Fibroblast of peridontal ligament (primary cell): ENCODE data around the gene ATP8B3.
"Not testable (repeated sequence)": the region's sequence is repeated elsewhere in the genome, so short reads cannot be mapped to it uniquely, and the experiment has no call there.

Source experiments
- DNase-seq: peaks from one replicate; pipeline ENCODE4 v3.0.0-alpha.2; 2010; ENCODE audit errors: extremely low read depth

Gene ATP8B3

GRCh38 chr19:1797313-1797712 is 14.8 kb downstream of the ATP8B3 start:
- not testable (repeated sequence) for DNase-seq

- DNase-seq = no peak
Measured at GRCh38 chr19:1796395-1797142, 15.5 kb downstream of the ATP8B3 start.

- DNase-seq = no peak
Measured at GRCh38 chr19:1794424-1795172, 17.5 kb downstream of the ATP8B3 start.

GRCh38 chr19:1791879-1792278 is 20.2 kb downstream of the ATP8B3 start:
- DNase-seq = no peak

DNA sequence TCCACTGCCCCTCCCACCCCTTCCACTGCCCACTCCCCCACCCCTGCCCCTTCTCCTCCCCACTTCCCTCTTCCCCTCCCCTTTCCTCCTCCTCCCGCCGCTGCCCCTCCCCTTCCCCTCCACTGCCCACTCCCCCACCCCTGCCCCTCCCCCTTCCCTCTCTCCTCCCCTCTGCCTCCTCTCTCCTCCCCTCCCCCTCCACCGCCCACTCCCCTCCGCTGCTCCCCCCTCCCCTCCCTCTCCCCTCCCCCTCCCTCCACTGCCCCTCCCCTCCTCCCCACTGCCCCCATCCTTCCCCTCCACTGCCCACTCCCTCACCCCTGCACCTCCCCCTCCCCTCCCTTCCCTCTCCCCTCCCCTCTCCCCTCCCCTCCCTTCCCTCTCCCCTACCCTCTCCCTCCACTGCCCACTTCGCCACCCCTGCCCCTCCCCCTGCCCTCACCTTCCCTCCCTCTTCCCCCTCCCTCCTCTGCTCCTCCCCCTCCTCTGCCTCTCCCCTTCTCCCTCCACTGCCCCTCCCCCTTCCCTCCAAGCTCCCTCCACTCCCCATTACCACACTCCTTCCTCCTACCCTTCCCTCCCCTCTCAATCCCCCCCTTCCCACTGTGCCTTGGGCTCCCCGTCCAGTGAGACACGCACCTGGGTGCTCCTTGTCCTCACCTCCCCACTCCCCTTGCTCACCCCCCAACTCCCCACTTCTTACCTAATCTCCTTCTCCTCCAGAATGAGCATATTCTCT is 21.9 kb downstream of the ATP8B3 start:
- DNase-seq = no peak

GRCh38 chr19:1789261-1790041 is 22.6 kb downstream of the ATP8B3 start:
- no peak for DNase-seq

DNA sequence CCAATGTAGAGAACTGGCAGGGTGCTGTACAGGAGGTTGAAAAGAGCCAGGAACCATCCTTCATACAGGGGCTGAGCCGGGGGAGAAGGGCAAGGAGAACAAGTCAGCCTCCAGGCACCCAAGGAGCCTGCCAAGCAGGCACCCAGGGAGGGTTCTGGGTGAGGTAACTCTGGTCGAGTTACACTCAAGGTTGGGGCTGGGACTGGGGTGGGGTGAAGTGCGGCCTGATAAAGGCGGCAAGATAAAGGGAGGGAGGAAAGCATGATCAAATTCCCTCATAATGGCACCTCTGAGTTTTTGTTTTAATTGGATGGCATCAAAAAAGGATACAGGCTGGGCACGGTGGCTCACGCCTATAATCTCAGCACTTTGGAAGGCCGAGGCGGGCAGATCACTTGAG is 25.0 kb downstream of the ATP8B3 start:
- no peak for DNase-seq

- no peak for DNase-seq
Measured at GRCh38 chr19:1786668-1787067, 25.4 kb downstream of the ATP8B3 start.

DNA sequence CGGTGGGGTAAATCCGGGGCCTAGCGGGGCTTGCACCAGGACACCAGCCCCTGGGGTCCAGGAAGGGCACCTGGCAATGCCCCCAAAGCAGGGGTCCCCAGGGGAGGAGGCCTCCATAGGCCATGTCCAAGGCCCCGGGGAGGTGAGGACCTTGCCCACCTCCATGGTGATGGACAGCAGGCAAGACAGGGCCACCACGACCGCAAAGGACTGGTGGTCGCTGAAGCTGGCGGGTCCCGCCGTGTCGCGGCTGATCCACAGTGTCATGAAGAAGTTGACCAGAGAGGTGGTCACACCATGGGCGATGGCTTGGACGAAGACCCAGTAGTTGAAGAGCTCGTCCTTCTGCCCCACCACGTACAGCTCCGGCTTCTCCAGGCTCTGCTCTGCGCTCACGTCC is 26.8 kb downstream of the ATP8B3 start:
- DNase-seq = no peak

DNA sequence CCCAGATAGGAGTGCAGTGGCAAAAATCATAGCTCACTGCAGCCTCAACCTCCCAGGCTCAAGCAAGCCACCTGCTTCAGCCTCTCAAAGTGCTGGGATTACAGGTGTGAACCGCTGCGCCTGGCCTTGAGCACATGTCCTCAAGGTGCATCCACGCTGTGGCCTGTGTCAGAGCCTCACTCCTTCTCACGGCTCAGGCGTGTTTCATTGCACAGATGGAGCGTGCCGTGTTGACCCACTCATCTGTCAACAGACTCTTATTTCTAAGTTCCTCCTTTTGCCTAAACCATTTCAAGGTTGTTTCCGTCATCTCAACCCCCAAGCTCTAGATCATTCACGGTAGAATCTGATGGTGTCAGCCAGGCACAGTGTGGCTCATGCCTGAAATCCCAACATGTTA is 28.2 kb downstream of the ATP8B3 start:
- DNase-seq = no peak

GRCh38 chr19:1783354-1783753 is 28.7 kb downstream of the ATP8B3 start:
- no peak for DNase-seq

DNA sequence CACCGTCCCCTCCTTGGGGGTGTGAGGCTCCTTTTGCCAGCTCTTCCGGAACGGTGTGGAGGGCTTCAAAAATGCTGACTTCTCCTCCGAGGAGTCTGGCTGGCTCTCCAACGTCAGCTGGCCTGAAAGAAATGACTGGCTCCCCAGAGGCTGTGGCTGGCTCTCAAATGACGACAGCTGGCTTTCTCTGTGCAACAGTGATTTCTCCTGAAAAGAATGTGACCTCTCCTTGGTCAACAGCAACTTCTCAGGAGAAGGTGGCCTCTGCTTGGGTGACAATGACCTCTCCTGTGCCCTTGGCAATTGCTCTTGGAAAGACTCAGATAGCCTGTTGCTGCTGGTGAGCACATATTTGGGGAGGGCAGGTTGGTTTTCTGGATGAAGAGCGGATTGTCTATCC is 29.6 kb downstream of the ATP8B3 start:
- DNase-seq = no peak

DNA sequence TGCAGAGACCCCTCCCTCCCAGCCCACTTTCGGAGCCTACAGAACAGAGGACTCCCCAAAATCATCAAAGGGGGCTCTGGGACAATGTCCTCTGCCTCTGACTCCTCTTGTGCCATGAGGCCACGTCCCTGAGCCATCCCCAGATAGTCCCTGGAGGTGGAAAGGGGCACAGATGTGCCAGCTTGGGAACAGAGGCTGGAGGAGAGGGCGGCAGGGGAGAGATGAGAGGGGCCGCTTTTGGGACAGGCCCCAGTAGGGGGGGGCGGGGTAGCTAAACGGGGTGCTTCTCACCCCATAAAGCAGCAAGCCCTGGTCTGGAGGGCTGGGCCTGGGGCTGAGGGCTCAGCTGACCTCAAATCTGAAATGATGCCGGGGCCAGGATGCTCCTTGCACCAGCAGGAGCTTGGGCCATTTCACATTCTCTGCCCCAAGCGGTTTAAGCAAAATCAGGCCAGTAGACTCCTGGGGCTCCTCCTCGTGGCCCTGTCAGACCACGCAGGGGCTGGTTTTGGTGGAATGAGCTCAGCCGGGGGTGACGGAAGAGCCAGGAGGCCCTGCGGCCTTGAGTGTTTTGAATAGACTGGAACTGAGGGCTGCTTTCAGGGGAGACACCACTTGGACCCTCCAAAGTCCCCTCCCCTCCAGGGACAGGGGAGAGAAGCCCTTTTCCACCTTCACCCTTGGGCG is 31.7 kb downstream of the ATP8B3 start:
- peak; percentile 24 for DNase-seq

GRCh38 chr19:1779574-1779973 is 32.5 kb downstream of the ATP8B3 start:
- no peak for DNase-seq

- no peak for DNase-seq
Measured at GRCh38 chr19:1777149-1777548, 34.9 kb downstream of the ATP8B3 start.

GRCh38 chr19:1776606-1777147 is 35.4 kb downstream of the ATP8B3 start:
- no peak for DNase-seq

- DNase-seq = no peak
Measured at GRCh38 chr19:1775951-1776605, 36.0 kb downstream of the ATP8B3 start.

GRCh38 chr19:1774989-1775772 is 36.9 kb downstream of the ATP8B3 start:
- DNase-seq = no peak

GRCh38 chr19:1773184-1773583 is 38.9 kb downstream of the ATP8B3 start:
- DNase-seq = no peak
